Endothelial cell (in vitro differentiated cells): ENCODE data around the gene LOXL3. TPM values are rescaled to one million over a fixed set of nuclear protein-coding genes. Genes with fewer than 3 reads are reported as not detected.

Experiments
- DNase-seq: peaks from one replicate; pipeline ENCODE4 v3.0.0; 2021; ENCODE audit warnings: low spot score
- H3K27ac Mint-ChIP-seq: one replicate; pipeline ENCODE4 v1.8.0; 2021; ENCODE audit warnings: mixed read lengths, inconsistent platforms; ENCODE audit not compliant: unreplicated experiment
- H3K27me3 Mint-ChIP-seq: one replicate; pipeline ENCODE4 v1.8.0; 2021; ENCODE audit warnings: mild to moderate bottlenecking, moderate library complexity, mixed read lengths, inconsistent platforms; ENCODE audit not compliant: unreplicated experiment
- H3K36me3 Mint-ChIP-seq: one replicate; pipeline ENCODE4 v1.8.0; 2021; ENCODE audit warnings: mild to moderate bottlenecking, low read depth, mixed read lengths, inconsistent platforms; ENCODE audit not compliant: unreplicated experiment
- H3K4me1 Mint-ChIP-seq: one replicate; pipeline ENCODE4 v1.8.0; 2021; ENCODE audit warnings: mild to moderate bottlenecking, mixed read lengths, inconsistent platforms; ENCODE audit not compliant: unreplicated experiment
- H3K4me3 Mint-ChIP-seq: one replicate; pipeline ENCODE4 v1.8.0; 2021; ENCODE audit warnings: mild to moderate bottlenecking, mixed read lengths, inconsistent platforms; ENCODE audit not compliant: unreplicated experiment
- H3K9me3 Mint-ChIP-seq: one replicate; pipeline ENCODE4 v1.8.0; 2021; ENCODE audit warnings: mixed read lengths, inconsistent platforms; ENCODE audit not compliant: unreplicated experiment
- total RNA-seq: library from RNA; stranded (reverse); fragmentation: NEBNext Ultra II Directional; extraction: Animal tissue kit (Norgen Biotek cat#: 25700); gene quantifications from one replicate; pipeline ENCODE4 v1.2.1, GENCODE V29; 2021; ENCODE audit not compliant: unreplicated experiment
- TF ChIP-seq, protein P1 (sequence below): fragments of 200-600 bp; sonication (generic); IDR thresholded peaks from one replicate; pipeline ENCODE4 v1.5.0; 2021; ENCODE audit warnings: antibody characterized with exemption; ENCODE audit not compliant: unreplicated experiment

LOXL3 gene
- total RNA-seq, 1 donor from 2014 or later: 10.0 TPM

DNA sequence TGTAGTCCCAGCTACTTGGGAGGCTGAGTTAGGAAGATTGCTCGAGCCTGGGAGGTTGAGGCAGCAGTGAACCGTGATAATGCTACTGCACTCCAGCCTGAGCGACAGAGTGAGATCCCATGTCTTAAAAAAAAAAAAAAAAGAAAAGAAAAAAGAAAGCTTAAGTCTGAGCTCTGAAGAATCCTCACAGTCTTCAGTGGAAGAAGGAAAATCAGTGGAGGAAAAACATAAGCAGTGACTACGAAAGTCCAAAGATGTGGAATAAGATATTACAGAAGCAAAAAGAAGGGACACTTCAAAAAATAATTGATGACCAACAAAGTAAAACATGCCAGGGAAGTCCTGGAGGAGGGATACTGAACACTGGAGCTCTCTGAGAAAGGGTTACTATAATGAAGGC lies 43.5 kb downstream of the LOXL3 start:
- no peak overlapping the region for H3K27ac Mint-ChIP-seq
- H3K4me1 Mint-ChIP-seq: peaks cover 32% of the 10 kb centered on the region
- H3K27me3 Mint-ChIP-seq: peaks cover 30% of the 10 kb centered on the region
- H3K4me3 Mint-ChIP-seq: peak overlapping the region; percentile 9
- H3K9me3 Mint-ChIP-seq: no peaks in the 10 kb centered on the region
- TF ChIP-seq, protein P1, sequence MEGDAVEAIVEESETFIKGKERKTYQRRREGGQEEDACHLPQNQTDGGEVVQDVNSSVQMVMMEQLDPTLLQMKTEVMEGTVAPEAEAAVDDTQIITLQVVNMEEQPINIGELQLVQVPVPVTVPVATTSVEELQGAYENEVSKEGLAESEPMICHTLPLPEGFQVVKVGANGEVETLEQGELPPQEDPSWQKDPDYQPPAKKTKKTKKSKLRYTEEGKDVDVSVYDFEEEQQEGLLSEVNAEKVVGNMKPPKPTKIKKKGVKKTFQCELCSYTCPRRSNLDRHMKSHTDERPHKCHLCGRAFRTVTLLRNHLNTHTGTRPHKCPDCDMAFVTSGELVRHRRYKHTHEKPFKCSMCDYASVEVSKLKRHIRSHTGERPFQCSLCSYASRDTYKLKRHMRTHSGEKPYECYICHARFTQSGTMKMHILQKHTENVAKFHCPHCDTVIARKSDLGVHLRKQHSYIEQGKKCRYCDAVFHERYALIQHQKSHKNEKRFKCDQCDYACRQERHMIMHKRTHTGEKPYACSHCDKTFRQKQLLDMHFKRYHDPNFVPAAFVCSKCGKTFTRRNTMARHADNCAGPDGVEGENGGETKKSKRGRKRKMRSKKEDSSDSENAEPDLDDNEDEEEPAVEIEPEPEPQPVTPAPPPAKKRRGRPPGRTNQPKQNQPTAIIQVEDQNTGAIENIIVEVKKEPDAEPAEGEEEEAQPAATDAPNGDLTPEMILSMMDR: no peak
- H3K36me3 Mint-ChIP-seq: peaks cover 9% of the 10 kb centered on the region
- no peak for DNase-seq

DNA sequence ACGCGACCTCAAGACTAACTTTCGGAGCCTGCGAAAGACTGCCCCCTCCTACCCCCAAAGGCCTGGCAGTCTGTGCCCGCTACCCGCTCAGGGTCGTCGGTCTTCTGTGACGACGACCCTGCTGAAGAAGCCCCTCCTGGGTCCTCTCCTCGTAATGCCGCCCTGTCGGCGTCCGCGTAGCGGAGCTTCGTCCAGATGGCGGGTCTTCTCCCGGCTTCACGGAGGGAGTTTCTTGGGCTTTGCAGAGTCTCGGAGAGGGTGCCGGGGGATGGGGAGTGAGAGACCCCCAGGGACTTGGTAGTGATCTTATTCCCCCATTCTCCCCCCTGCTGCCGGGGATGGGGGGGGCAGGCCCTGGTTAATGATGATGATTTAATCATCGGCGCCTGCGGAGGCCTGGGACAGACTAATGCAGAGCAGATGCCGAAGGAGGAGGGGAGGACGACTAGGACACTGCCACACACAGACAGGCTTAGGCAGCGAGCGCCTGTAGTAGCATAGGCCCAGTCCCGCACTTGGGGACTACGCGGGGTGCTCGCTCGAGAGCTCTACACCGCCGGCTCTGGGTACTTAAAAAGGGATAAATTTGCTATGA lies 45.7 kb downstream of the LOXL3 start:
- Mint-ChIP-seq H3K36me3 (peaks cover 16% of the 10 kb centered on the region), H3K27ac (peak overlapping the region; percentile 100), H3K4me1 (peaks cover 30% of the 10 kb centered on the region), H3K4me3 (peak overlapping the region; percentile 100), H3K27me3 (peaks cover 37% of the 10 kb centered on the region), H3K9me3 (no peaks in the 10 kb centered on the region)
- peak; percentile 25 for DNase-seq
- TF ChIP-seq, protein P1: no peak

DNA sequence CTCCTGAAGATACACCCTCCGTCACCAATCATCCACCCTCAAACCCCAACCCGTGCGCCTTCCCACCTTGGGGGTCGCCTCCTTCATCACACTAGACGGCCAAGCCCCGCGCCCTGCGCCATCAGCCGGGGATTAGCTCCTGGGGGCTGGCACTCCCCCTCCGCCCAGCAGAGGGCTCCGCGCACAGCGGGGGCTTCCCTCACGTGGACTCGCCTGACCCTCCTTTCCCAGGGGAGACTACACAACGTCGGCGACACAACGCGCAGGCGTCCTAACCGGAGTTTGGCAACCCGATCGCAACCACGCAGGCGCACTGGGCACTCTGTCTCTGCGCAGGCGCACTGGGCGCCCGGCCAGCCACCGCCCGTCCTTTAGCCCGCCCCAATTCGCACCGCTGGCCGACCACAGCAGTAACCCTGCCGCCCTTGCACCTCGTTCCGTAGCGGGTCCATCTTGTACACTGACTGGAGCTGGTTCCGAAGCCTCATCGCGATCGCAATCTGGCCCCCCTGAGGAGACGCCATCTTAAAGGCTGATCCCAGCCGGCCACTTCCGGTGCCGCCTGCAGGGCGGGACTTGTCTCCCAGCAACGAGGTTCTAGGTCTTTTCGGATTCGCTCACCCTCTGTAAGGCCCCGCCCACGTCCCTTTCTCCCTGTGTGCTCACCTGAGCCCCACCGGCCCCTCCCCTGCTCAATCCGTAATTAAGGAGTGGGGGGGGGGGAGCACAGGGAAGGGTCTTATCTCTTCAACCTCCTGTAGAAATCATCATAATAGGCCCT lies 46.4 kb downstream of the LOXL3 start, which contains the start of gene PCGF1:
Gene PCGF1 (minus strand): TSS at position 551 of the 781 bp plus-strand sequence. CDS start 27 bp downstream, at position 524.
- TF ChIP-seq, protein P1: peak; percentile 32
- H3K4me3 Mint-ChIP-seq: peak within 1 kb of the TSS; percentile 100
- H3K9me3 Mint-ChIP-seq: no peaks in the 10 kb centered on the region
- peaks cover 27% of the 10 kb centered on the region for H3K4me1 Mint-ChIP-seq
- H3K27ac Mint-ChIP-seq: peak within 1 kb of the TSS; percentile 100
- DNase-seq: peak; percentile 95
- H3K36me3 Mint-ChIP-seq: peaks cover 13% of the 10 kb centered on the region
- peaks cover 34% of the 10 kb centered on the region for H3K27me3 Mint-ChIP-seq

DNA sequence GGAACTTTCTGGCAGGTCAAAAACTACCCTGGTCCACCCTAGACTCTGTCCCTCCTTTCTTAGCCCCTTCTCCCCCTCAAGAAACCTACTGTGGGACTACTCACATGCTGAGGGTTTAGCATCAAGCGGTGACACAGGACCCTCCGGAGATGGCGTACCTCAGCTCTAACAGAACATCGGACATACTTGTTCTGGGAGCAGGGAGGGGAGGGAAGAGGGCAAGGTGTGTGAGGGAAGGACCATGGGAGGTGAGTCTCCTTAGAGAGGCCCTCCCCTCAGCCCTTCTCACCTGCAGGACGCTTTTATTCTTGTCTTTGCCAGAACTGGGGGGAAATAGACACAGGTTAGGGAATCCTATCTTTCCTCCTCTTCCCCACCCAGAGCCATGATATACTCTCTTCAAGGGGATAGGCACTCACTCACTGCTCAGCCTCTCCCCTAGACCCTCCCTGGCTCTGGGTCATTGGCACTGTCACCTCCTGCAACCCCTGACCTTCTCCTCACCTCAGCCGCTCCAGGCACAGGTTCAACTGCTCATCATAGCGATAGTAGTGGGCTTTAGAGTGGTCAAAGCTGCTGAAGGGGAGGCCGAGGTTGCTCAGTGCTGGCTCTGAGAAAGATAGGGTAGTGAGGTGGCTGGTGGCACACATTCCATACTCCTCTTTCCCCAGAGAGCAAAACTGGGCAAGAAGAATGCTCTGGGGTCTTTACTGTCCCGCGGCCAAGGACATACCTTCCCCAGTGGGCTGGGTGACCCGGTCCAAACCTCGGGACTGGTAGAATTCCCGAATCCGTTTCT lies 48.1 kb downstream of the LOXL3 start:
- Mint-ChIP-seq H3K4me3 (no peak overlapping the region), H3K27ac (no peak overlapping the region), H3K27me3 (peaks cover 34% of the 10 kb centered on the region), H3K4me1 (peaks cover 27% of the 10 kb centered on the region), H3K36me3 (peaks cover 13% of the 10 kb centered on the region), H3K9me3 (no peaks in the 10 kb centered on the region)
- DNase-seq: no peak
- TF ChIP-seq, protein P1: no peak
